Ovary (tissue), 3 donors: ENCODE measurements around the gene GLI3.

ENCODE experiments used
- CTCF ChIP-seq, 3 donors: fragments of 450-650 bp in 2 of 3; fragments of 200-600 bp in 1 of 3; IDR thresholded peaks; one replicate each; pipeline versions ENCODE4 v1.5.1 to v1.8.0; 2016 to 2022; ENCODE audit warnings: antibody characterized with exemption in 3 of 3, mild to moderate bottlenecking in 1 of 3
- POLR2A ChIP-seq: fragments of 450-650 bp; IDR thresholded peaks from one replicate; pipeline ENCODE4 v1.6.1; 2017; ENCODE audit warnings: antibody characterized with exemption, mild to moderate bottlenecking, moderate library complexity
- donor health status: DM: no; HTN: no; CAD: no.

- TF ChIP-seq CTCF (IDR thresholded peaks at IDR 0.05) (no peak), POLR2A (no peak)
Observed at GRCh38 chr7:41995632-41996271, 241.3 kb downstream of the GLI3 start.
